Measurements from ENCODE around the gene CARD9. TPM values are rescaled to one million over a fixed set of nuclear protein-coding genes. Genes with fewer than 3 reads are reported as not detected.

The CARD9 gene
- total RNA-seq, 1 experiment from 2014 or later: 1.7 TPM

DNA sequence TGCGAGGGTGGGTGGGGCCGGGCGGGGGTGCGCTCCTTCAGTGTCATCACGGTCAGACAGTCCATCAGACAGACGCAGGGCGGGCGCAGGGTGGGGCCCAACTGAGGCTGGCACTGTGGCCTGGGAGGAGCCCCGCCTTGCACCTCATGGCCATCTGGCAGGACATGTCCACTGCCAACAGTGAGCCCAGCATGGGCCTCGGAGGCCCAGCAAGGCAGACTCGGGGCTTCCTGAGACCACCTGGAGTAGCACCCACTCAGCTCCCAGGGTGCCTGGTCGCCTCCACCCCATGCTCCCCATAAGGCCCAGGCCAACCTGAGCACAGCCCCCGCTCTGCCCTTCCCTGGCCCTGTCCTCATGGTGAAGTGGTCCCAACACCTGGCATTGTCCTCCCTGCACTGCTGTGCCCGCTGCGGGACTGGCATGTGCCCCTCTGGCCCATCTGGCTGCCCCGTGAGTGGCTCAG is 54.7 kb downstream of the CARD9 start:
- no peaks in the 10 kb centered on the region for H3K9me3 ChIP-seq (ENCODE audit: control insufficient read depth, insufficient read depth, low read depth, low read length)
- DNase-seq (ENCODE audit: low read depth, low spot score): no peak
- no peak overlapping the region for H3K4me3 ChIP-seq (ENCODE audit: low read depth in 2 of 2, low read length in 2 of 2)
- ATAC-seq: no peak
- POLR2A ChIA-PET: no interaction called here
- H3K36me3 ChIP-seq (ENCODE audit: control insufficient read depth, insufficient read depth, low read length): no peaks in the 10 kb centered on the region
- BruUV-seq (replicated peaks): no TSS peak
- TF ChIP-seq SIN3A (IDR thresholded peaks at IDR 0.05; ENCODE audit: borderline replicate concordance, insufficient read depth, low read depth, low read length) (no peak), POLR2AphosphoS5 (IDR thresholded peaks at IDR 0.05; ENCODE audit: low read depth, low read length) (no peak), TCF7L2 (IDR thresholded peaks at IDR 0.05; ENCODE audit: low read depth, low read length) (no peak), CTCF (IDR thresholded peaks at IDR 0.05) (no peak)
- TF ChIP-seq, protein P1, sequence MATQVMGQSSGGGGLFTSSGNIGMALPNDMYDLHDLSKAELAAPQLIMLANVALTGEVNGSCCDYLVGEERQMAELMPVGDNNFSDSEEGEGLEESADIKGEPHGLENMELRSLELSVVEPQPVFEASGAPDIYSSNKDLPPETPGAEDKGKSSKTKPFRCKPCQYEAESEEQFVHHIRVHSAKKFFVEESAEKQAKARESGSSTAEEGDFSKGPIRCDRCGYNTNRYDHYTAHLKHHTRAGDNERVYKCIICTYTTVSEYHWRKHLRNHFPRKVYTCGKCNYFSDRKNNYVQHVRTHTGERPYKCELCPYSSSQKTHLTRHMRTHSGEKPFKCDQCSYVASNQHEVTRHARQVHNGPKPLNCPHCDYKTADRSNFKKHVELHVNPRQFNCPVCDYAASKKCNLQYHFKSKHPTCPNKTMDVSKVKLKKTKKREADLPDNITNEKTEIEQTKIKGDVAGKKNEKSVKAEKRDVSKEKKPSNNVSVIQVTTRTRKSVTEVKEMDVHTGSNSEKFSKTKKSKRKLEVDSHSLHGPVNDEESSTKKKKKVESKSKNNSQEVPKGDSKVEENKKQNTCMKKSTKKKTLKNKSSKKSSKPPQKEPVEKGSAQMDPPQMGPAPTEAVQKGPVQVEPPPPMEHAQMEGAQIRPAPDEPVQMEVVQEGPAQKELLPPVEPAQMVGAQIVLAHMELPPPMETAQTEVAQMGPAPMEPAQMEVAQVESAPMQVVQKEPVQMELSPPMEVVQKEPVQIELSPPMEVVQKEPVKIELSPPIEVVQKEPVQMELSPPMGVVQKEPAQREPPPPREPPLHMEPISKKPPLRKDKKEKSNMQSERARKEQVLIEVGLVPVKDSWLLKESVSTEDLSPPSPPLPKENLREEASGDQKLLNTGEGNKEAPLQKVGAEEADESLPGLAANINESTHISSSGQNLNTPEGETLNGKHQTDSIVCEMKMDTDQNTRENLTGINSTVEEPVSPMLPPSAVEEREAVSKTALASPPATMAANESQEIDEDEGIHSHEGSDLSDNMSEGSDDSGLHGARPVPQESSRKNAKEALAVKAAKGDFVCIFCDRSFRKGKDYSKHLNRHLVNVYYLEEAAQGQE (IDR thresholded peaks at IDR 0.05; ENCODE audit: insufficient read depth in 1 of 2, low read depth in 2 of 2, low read length in 1 of 2): no peak
- intact Hi-C loops (cut with micrococcal nuclease; ENCODE audit: unreplicated experiment) (no loop called here), in situ Hi-C loops (cut with HindIII; ENCODE audit: low pct_unique_long_range_greater_than_20kb, low sequenced_read_pairs) (no loop called here)
- H3K4me1 ChIP-seq (ENCODE audit: control insufficient read depth, insufficient read depth, low read length): no peaks in the 10 kb centered on the region
- no peak overlapping the region for H3K27ac ChIP-seq (ENCODE audit: low read length)
- CTCF ChIA-PET: no interaction called here
- no peaks in the 10 kb centered on the region for H3K27me3 ChIP-seq (ENCODE audit: control insufficient read depth, insufficient read depth, low read length)

- no TSS peak for BruUV-seq (replicated peaks)
- TF ChIP-seq TCF7L2 (IDR thresholded peaks at IDR 0.05; ENCODE audit: low read depth, low read length) (no peak), SIN3A (IDR thresholded peaks at IDR 0.05; ENCODE audit: borderline replicate concordance, insufficient read depth, low read depth, low read length) (no peak), CTCF (IDR thresholded peaks at IDR 0.05) (no peak), POLR2AphosphoS5 (IDR thresholded peaks at IDR 0.05; ENCODE audit: low read depth, low read length) (no peak)
- no peaks in the 10 kb centered on the region for H3K27me3 ChIP-seq (ENCODE audit: control insufficient read depth, insufficient read depth, low read length)
- in situ Hi-C loops (cut with HindIII; ENCODE audit: low pct_unique_long_range_greater_than_20kb, low sequenced_read_pairs): no loop called here
- no peaks in the 10 kb centered on the region for H3K36me3 ChIP-seq (ENCODE audit: control insufficient read depth, insufficient read depth, low read length)
- H3K27ac ChIP-seq (ENCODE audit: low read length): no peak overlapping the region
- H3K4me1 ChIP-seq (ENCODE audit: control insufficient read depth, insufficient read depth, low read length): no peaks in the 10 kb centered on the region
- ChIA-PET POLR2A (no interaction called here), CTCF (interaction anchor here (0.5 kb wide), 1 partner anchor 72 kb away, joined by 3 read pairs; no protein-coding TSS in a partner anchor)
- ATAC-seq (no peak), DNase-seq (ENCODE audit: low read depth, low spot score) (no peak)
- no peak overlapping the region for H3K4me3 ChIP-seq (ENCODE audit: low read depth in 2 of 2, low read length in 2 of 2)
- H3K9me3 ChIP-seq (ENCODE audit: control insufficient read depth, insufficient read depth, low read depth, low read length): no peaks in the 10 kb centered on the region
- intact Hi-C loops (cut with micrococcal nuclease; ENCODE audit: unreplicated experiment): no loop called here
Measured at GRCh38 chr9:136318111-136318775, 55.2 kb downstream of the CARD9 start.
